HCT116 (cell line): ENCODE data around the gene OBSCN. TPM values are rescaled to one million over a fixed set of nuclear protein-coding genes. Genes with fewer than 3 reads are reported as not detected.

ENCODE experiments used
- ATAC-seq: fragments of 200-7000 bp; cut with Tn5 transposase; 2 replicates; pipeline ENCODE4 v1.9.1; 2020; ENCODE audit warnings: mild to moderate bottlenecking, moderate library complexity
- BruUV-seq: library from RNA; stranded (reverse); fragments of 400-500 nt; replicated peaks from 2 replicates; lab custom pipeline; 2021; lab: Mats Ljungman, UMichigan
- CTCF ChIA-PET: fragments of 300-600 bp; sonication (Branson Sonifier 250); formaldehyde crosslinking; loops from one replicate; lab custom pipeline; 2021; ENCODE audit warnings: antibody characterized with exemption; lab: Charles Lee
- POLR2A ChIA-PET: fragments of 300-600, 350-600 bp; sonication (Branson Sonifier 250); formaldehyde crosslinking; loops from one replicate; lab custom pipeline; 2021; ENCODE audit warnings: antibody characterized with exemption; lab: Charles Lee
- RAD21 ChIA-PET, 2 experiments: fragments of 300-600 bp; sonication (Branson Sonifier 250); formaldehyde crosslinking; loops; one replicate each; lab custom pipeline; 2023; ENCODE audit warnings: low total read pairs in 2 of 2; ENCODE audit not compliant: uncharacterized antibody in 2 of 2, unreplicated experiment in 2 of 2, low non-redundant PET in 1 of 2; lab: Charles Lee
- DNase-seq: peaks from one replicate; pipeline ENCODE4 v3.0.0-alpha.2; 2010; ENCODE audit warnings: low read depth, low spot score
- H2AFZ ChIP-seq: fragments of 200-600 bp; shearing (Covaris generic), sonication (generic); 2 replicates; pipeline ENCODE4 v1.6.1; 2017; ENCODE audit warnings: low read depth, mixed run types, mixed read lengths, antibody characterized with exemption, low read length; ENCODE audit not compliant: poor library complexity, severe bottlenecking
- H3K27ac ChIP-seq: 2 replicates; pipeline ENCODE4 v1.5.1; 2012; ENCODE audit warnings: low read depth, low read length
- H3K27me3 ChIP-seq: fragments of 200-600 bp; sonication (generic); 2 replicates; pipeline ENCODE4 v1.6.1; 2016; ENCODE audit warnings: mixed run types, low read length, mixed read lengths; ENCODE audit not compliant: insufficient read depth
- H3K36me3 ChIP-seq, 2 experiments: fragments of 200-500 bp in 1 of 2; fragments of 200-600 bp in 1 of 2; sonication (Bioruptor generic) in 1 of 2; sonication (generic) in 1 of 2; 2 replicates each; pipeline versions ENCODE4 v1.5.1 to v1.6.1; 2014 to 2016; ENCODE audit warnings: low read length in 2 of 2, inconsistent platforms in 1 of 2, mixed read lengths in 1 of 2, mixed run types in 1 of 2; ENCODE audit not compliant: insufficient read depth in 2 of 2, control insufficient read depth in 1 of 2
- H3K4me1 ChIP-seq, 2 experiments: fragments of 200-600 bp in 1 of 2; sonication (generic) in 1 of 2; 2 replicates each; pipeline versions ENCODE4 v1.5.1 to v1.6.1; 2012 to 2017; ENCODE audit warnings: low read length in 2 of 2, inconsistent platforms in 1 of 2, mild to moderate bottlenecking in 1 of 2, mixed read lengths in 1 of 2, mixed run types in 1 of 2, moderate library complexity in 1 of 2; ENCODE audit not compliant: insufficient read depth in 2 of 2, control insufficient read depth in 1 of 2
- H3K4me2 ChIP-seq: fragments of 200-600 bp; sonication (generic); 2 replicates; pipeline ENCODE4 v1.6.1; 2017; ENCODE audit warnings: mixed run types, low read length, mixed read lengths
- H3K4me3 ChIP-seq, 2 experiments: fragments of 200-600 bp in 1 of 2; sonication (generic) in 1 of 2; replicated peaks in 1 of 2; 2 replicates each; pipeline ENCODE4 v1.5.1; 2011 to 2016; ENCODE audit warnings: low read length in 2 of 2, control low read depth in 1 of 2, low read depth in 1 of 2, mild to moderate bottlenecking in 1 of 2, mixed read lengths in 1 of 2, mixed run types in 1 of 2
- H3K79me2 ChIP-seq: fragments of 200-600 bp; sonication (generic); 2 replicates; pipeline ENCODE4 v1.6.1; 2017; ENCODE audit warnings: mild to moderate bottlenecking, mixed run types, low read length, moderate library complexity, mixed read lengths; ENCODE audit not compliant: insufficient read depth
- H3K9ac ChIP-seq: fragments of 200-600 bp; sonication (generic); 2 replicates; pipeline ENCODE4 v1.6.1; 2016; ENCODE audit warnings: low read length, mixed read lengths
- H3K9me2 ChIP-seq: fragments of 200-600 bp; sonication (generic), shearing (Covaris generic); 2 replicates; pipeline ENCODE4 v1.6.1; 2017; ENCODE audit warnings: mixed run types, mild to moderate bottlenecking, moderate library complexity; ENCODE audit not compliant: insufficient read depth
- H3K9me3 ChIP-seq, 2 experiments: fragments of 200-500 bp in 1 of 2; fragments of 200-600 bp in 1 of 2; sonication (Bioruptor generic) in 1 of 2; sonication (generic) in 1 of 2; 2 replicates each; pipeline ENCODE4 v1.6.1; 2014 to 2017; ENCODE audit warnings: low read length in 2 of 2, mixed read lengths in 2 of 2, inconsistent platforms in 1 of 2, low read depth in 1 of 2, mild to moderate bottlenecking in 1 of 2, mixed run types in 1 of 2, moderate library complexity in 1 of 2; ENCODE audit not compliant: control insufficient read depth in 1 of 2, insufficient read depth in 1 of 2
- H4K20me1 ChIP-seq: fragments of 200-600 bp; sonication (generic), shearing (Covaris generic); 2 replicates; pipeline ENCODE4 v1.6.1; 2017; ENCODE audit warnings: mixed run types, mild to moderate bottlenecking, moderate library complexity; ENCODE audit not compliant: insufficient read depth
- CBX3 ChIP-seq: IDR thresholded peaks from 2 replicates; pipeline ENCODE4 v1.6.1; 2012; ENCODE audit warnings: low read depth
- EGR1 ChIP-seq: IDR thresholded peaks from 2 replicates; pipeline ENCODE4 v1.6.1; 2012; ENCODE audit warnings: low read depth
- POLR2AphosphoS5 ChIP-seq: IDR thresholded peaks from 2 replicates; pipeline ENCODE4 v1.6.1; 2011; ENCODE audit warnings: mild to moderate bottlenecking, low read depth, low read length, moderate library complexity
- RAD21 ChIP-seq: IDR thresholded peaks from 2 replicates; pipeline ENCODE4 v1.6.1; 2012; ENCODE audit warnings: low read depth, mild to moderate bottlenecking
- SIN3A ChIP-seq: IDR thresholded peaks from 2 replicates; pipeline ENCODE4 v1.6.1; 2012; ENCODE audit warnings: low read depth
- TCF7L2 ChIP-seq: IDR thresholded peaks from 2 replicates; pipeline ENCODE4 v1.7.0; 2011; ENCODE audit warnings: borderline replicate concordance, inconsistent platforms; ENCODE audit not compliant: insufficient read depth, insufficient read length; ENCODE audit errors: extremely low read depth
- ZBTB33 ChIP-seq: IDR thresholded peaks from 2 replicates; pipeline ENCODE4 v1.6.1; 2011; ENCODE audit warnings: mild to moderate bottlenecking, low read length, moderate library complexity; ENCODE audit not compliant: insufficient replicate concordance; ENCODE audit errors: extremely low read depth
- ZNF274 ChIP-seq: fragments of 200-500 bp; sonication (Bioruptor generic); IDR thresholded peaks from 2 replicates; pipeline ENCODE4 v1.6.1; 2014; ENCODE audit warnings: mild to moderate bottlenecking, low read depth, low read length, inconsistent platforms
- intact Hi-C: fragments of 100-400 bp; cut with micrococcal nuclease; formaldehyde crosslinking; loops from 2 replicates; pipeline ENCODE4 v1.10.0; 2022
- total RNA-seq: library from RNA; stranded (reverse); gene quantifications from one replicate; pipeline ENCODE4 v1.2.1, GENCODE V29; 2021; ENCODE audit not compliant: unreplicated experiment
- TF ChIP-seq, protein P1 (sequence below), 3 experiments: fragments of 200-600 bp in 1 of 3; sonication (generic) in 1 of 3; IDR thresholded peaks in 2 of 3; conservative IDR thresholded peaks in 1 of 3; 2 replicates each; pipeline ENCODE4 v1.5.1; 2012 to 2017; ENCODE audit warnings: low read depth in 2 of 3, low read length in 2 of 3, antibody characterized with exemption in 1 of 3, borderline replicate concordance in 1 of 3, control low read depth in 1 of 3, mild to moderate bottlenecking in 1 of 3, mixed read lengths in 1 of 3, mixed run types in 1 of 3, moderate library complexity in 1 of 3; ENCODE audit not compliant: insufficient read depth in 1 of 3

OBSCN gene
- total RNA-seq, 1 experiment from 2014 or later, result 16.6 TPM

- Histone ChIP-seq H3K27me3 (no peaks in the 10 kb centered on the region), H3K4me3 (no peak overlapping the region), H3K4me1 (peaks cover 5 to 38% of the 10 kb centered on the region in 2 experiments), H2AFZ (no peak overlapping the region), H3K9ac (no peak overlapping the region), H3K9me3 (no peaks in the 10 kb centered on the region), H3K27ac (no peak overlapping the region), H4K20me1 (no peaks in the 10 kb centered on the region), H3K79me2 (no peaks in the 10 kb centered on the region), H3K4me2 (no peak overlapping the region), H3K9me2 (no peaks in the 10 kb centered on the region), H3K36me3 (no peaks in the 10 kb centered on the region)
- CTCF ChIA-PET, result no interaction called here
- ATAC-seq (no peak), DNase-seq (no peak)
- intact Hi-C loops, result no loop called here
- BruUV-seq, result TSS peak; percentile 28
- POLR2A ChIA-PET, result no interaction called here
- TF ChIP-seq EGR1 (no peak), ZNF274 (no peak), TCF7L2 (no peak), ZBTB33 (no peak), POLR2AphosphoS5 (no peak), SIN3A (no peak), RAD21 (no peak), CBX3 (no peak)
- TF ChIP-seq, protein P1, sequence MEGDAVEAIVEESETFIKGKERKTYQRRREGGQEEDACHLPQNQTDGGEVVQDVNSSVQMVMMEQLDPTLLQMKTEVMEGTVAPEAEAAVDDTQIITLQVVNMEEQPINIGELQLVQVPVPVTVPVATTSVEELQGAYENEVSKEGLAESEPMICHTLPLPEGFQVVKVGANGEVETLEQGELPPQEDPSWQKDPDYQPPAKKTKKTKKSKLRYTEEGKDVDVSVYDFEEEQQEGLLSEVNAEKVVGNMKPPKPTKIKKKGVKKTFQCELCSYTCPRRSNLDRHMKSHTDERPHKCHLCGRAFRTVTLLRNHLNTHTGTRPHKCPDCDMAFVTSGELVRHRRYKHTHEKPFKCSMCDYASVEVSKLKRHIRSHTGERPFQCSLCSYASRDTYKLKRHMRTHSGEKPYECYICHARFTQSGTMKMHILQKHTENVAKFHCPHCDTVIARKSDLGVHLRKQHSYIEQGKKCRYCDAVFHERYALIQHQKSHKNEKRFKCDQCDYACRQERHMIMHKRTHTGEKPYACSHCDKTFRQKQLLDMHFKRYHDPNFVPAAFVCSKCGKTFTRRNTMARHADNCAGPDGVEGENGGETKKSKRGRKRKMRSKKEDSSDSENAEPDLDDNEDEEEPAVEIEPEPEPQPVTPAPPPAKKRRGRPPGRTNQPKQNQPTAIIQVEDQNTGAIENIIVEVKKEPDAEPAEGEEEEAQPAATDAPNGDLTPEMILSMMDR (IDR thresholded peaks at IDR 0.05 in 2 of 3, conservative IDR thresholded peaks at IDR 0.05 in 1 of 3; ENCODE audit: borderline replicate concordance in 1 of 3, insufficient read depth in 1 of 3, low read depth in 2 of 3, low read length in 2 of 3), result no peak
- RAD21 ChIA-PET, result no interaction called here
Measured at GRCh38 chr1:228375578-228376261, 167.9 kb downstream of the OBSCN start.
